IPS-NIHi7 (cell line): Measurements from ENCODE around the gene DBT.

Experiments used
- DNase-seq: peaks from one replicate; pipeline ENCODE4 v3.0.0; 2012; ENCODE audit warnings: mixed read lengths; ENCODE audit errors: extremely low spot score

Gene DBT

GRCh38 chr1:100198596-100198995 is 51.0 kb downstream of the DBT start:
- no peak for DNase-seq

DNA sequence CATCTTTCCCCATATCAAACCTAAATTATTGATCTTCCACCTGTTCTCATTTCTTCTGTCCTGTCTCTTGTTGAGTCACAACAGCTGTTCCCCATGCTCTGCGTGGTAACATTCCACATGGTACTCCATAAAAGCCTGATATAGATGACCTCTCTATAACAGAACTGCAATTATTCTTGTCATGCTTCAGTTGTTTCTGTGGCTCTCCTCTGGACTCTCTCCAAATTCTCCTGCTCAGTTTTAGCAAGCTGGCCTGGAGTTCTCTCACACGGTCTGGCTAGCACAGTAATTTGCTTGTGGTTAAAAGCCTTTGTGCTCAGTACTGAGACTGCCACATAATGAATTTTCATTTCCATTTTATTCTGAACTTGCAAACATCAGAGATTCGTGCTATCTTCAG is 61.0 kb downstream of the DBT start:
- DNase-seq: no peak

DNA sequence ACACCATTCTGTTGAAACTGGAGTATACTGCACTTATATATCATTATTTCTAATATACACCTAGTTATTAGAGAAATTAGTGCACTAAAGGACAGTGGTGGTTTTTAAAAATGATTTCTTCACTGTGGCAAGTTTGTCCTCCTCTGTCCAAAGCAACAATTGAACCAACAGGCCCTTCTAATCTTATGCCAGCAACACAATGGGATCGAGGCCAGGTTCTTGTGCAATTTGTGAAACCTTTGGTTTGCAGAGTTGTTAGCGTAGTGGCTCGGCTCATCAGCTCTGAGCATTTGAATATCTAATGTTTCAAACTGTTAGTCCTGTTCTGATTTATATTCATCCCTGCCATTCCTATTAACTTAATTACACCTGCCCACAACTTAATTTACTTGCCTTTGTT is 61.7 kb downstream of the DBT start:
- DNase-seq: no peak

- no peak for DNase-seq
These were observed 65.1 kb downstream of the DBT start for GRCh38 chr1:100184536-100184935.

- no peak for DNase-seq
These were observed 66.3 kb downstream of the DBT start for GRCh38 chr1:100183370-100183769.

DNA sequence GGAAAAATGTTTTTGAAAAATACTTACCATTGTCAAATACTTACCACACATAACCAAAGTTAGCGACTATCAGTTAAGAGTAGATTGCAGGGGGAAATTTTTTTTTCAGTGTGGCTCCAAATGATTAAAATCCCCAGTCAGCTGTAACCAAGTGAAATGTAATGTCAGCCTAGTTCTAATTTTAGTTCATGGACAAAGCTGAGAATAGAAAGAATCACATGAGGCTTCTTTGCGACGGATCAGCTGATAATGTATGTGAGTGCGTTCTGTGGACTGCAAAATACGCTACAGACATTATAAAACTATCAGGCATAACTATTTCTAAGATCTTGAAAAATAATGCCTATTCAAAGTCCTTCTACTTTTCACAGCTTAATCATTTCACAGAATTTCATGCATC is 71.5 kb downstream of the DBT start, which contains the start of gene LRRC39:
Gene LRRC39, minus strand, starts transcription at position 166 of the 400 bp plus-strand sequence. CDS start 9,740 bp downstream, outside the sequence.
- no peak for DNase-seq

- DNase-seq: no peak
These were observed 72.2 kb downstream of the DBT start for GRCh38 chr1:100177295-100178041.

GRCh38 chr1:100168051-100168450 is 81.6 kb downstream of the DBT start:
- DNase-seq: no peak

- no peak for DNase-seq
These were observed 84.9 kb downstream of the DBT start for GRCh38 chr1:100164702-100165101.

DNA sequence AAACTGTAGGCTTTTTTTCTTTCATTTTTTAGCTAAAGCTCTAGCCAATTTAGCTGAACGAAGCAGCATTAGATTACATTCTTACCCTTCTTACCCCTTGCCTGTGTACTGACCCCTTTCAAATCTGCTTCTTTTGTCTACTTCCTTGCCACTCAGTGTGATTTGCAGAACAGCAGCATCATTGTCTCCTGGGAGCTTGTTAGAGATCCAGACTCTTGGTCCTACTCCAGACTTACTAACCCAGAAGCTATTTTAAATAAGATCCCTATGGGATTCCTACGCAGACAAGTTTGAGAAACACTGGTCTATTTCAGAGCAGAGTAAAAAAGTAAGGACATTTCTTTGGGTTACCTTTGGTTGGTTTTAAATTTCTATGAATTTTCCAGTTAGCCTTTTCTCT is 85.4 kb downstream of the DBT start:
- DNase-seq: no peak

DNA sequence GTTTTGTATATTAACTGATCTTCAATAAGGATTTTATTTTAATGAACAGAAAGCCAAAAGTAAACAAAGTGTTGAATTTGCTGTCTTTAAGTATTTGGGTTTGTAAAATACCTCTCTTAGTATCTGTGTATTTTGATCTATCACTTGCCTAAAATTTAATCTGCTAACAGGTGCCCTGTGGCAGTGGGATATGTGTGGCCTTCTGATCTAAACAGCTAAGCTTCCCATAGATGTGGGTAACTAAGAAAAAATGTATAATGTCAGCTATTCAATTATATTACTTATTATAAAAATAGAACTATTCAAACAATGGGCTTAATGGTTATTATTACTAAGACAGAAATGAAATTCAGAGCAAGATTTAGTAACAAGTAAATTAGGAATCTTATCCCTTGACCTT is 86.8 kb downstream of the DBT start:
- DNase-seq: no peak

GRCh38 chr1:100152271-100152670 is 97.4 kb downstream of the DBT start:
- DNase-seq: no peak

GRCh38 chr1:100151679-100152078 is 98.0 kb downstream of the DBT start:
- DNase-seq: no peak

- peak; percentile 10 for DNase-seq
These were observed 101.8 kb downstream of the DBT start for GRCh38 chr1:100147875-100148274.

GRCh38 chr1:100146958-100147357 is 102.7 kb downstream of the DBT start:
- DNase-seq: no peak

- no peak for DNase-seq
These were observed 104.5 kb downstream of the DBT start for GRCh38 chr1:100145116-100145515.

GRCh38 chr1:100142343-100142742 is 107.3 kb downstream of the DBT start:
- no peak for DNase-seq

GRCh38 chr1:100141192-100141591 is 108.4 kb downstream of the DBT start:
- no peak for DNase-seq

DNA sequence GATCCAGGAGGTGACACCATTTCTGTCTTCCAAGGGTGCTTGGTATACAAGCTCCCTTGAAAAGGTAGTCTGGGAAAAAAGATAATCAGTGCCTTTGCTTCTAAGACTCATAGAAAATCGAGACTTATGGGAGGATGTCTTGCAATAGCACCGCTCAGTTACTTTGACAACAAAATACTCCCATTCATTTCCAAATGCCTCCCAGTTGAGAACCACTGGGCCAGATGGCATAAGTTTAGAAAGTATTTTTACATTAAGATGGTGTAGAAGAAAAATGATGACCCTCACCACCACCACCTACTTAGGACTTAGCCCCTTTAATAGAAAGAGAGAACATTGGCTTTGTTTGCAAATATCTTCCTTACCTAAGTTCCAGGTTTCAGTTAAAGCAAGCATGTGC is 112.0 kb downstream of the DBT start:
- DNase-seq: no peak
